GM19035 (cell line): Measurements from ENCODE around the gene ZBED6.
"Not testable (repeated sequence)": the region's sequence is repeated elsewhere in the genome, so short reads cannot be mapped to it uniquely, and the experiment has no call there.

Experiments
- ATAC-seq: cut with Tn5 transposase; IDR thresholded peaks from one replicate; pipeline ENCODE4 v1.9.1; 2021; ENCODE audit not compliant: unreplicated experiment

Gene ZBED6

DNA sequence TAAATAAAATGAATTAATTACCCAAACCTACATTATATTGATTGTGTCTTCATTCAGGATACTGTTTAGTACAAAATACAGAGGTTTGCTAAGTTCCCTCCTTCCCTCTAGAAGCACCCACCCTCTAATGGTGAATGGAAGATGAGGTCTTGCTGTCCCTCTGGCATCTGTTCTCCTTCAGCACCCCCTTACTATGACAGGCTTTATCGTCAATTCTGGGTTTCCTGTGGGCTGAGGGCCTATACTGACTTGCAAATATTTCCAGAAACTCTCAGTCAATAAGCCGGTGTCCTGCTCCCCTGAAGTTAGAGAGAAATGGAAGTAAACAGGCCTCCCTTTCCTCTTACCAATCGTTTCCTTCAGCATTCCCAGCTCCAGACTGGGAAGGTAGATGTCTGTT is 17.3 kb upstream of the ZBED6 start:
- no peak for ATAC-seq

DNA sequence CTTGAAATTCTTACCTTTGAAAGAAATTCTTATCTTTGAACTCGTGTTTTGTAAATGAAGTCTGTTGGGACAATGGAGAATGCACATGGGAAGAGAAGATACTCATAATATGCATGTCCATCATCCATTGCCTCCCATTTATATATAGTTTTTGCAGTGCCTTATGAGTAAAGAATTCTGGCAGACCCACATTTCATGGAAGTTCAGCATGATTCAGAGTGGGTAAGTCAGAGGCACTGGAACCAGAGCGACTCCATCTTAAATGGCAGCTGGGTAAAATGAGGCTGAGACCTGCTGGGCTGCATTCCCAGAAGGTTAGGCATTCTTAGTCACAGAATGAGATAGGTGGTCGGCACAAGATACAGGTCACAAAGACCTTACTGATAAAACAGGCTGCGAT is 16.6 kb upstream of the ZBED6 start:
- no peak for ATAC-seq

- ATAC-seq, result no peak
Measured at GRCh38 chr1:203781962-203782361, 13.5 kb upstream of the ZBED6 start.

DNA sequence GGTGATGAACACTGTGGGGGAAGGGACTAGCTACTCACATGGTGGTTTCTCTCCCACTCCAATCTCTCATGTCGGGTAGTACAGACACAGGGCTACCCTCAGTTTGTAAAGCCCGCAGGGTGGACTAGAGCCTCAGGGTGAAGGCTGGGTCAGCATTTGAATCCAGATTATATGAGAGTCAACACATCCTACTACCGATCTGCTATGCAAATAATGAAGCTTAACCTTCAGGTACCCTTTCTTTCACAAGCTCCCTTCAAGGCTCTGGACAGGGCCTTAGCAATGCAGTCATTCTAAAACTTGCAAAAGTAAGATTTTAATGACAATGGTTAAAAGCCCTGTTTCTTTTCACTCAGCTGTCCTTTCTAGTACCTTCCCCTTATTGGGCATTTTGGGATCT is 5.5 kb upstream of the ZBED6 start:
- no peak for ATAC-seq

DNA sequence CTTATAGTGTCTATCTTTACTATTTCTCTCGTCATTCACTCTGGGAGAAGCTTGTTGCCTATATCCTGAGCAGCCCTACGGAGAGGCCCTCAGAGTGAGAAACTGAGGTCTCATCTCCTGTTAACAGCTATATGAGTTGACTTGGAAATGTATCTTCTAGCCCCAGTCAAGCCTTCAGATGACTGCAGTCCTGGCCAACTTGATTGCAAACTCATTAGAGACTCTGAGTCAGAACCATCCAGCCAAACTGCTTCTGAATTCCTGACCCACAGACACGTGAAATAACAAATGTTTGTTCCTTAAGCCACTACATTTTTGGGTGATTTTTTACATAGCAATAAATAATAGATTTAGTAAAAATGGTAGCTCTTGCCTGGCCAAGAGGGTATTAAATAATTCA is 3.9 kb upstream of the ZBED6 start:
- no peak for ATAC-seq

DNA sequence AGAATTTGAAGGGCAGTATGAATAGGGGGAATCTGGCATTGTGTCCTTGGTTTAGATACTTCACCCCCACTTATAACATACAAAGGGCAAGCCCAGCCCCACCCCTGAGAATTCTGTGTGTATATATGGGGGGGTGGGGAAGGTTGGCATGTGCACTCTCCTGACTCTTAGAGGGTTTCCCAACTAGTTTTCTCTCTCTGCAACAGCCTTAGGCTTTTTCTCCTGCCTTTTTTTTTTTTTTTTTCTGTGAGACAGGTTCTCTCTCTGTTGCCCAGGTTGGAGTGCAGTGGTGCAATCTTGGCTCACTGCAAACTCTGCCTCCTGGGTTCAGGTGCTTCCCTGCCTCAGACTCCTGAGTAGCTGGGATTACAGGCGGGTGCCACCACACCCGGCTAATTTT is 2.9 kb upstream of the ZBED6 start:
- ATAC-seq, result no peak

DNA sequence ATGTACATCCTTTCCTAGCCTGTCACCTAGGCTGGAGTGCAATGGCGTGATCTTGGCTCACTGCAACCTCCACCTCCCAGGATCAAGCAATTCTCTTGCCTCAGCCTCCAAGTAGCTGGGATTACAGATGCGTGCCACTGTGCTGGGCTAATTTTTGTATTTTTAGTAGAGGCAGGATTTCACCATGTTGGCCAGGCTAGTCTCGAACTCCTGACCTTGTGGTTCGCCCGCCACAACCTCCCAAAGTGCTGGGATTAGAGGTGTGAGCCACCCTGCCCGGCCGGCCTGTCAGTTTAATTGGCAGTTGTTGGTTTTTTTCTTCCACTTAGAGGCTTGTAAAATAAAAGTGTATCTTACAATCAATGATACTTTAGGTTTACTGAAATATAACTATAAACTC is 1.9 kb upstream of the ZBED6 start:
- ATAC-seq, result not testable (repeated sequence)

- ATAC-seq, result no peak
Measured at GRCh38 chr1:203794764-203795440, 521 bp upstream of the ZBED6 start.

- ATAC-seq, result no peak
Measured at GRCh38 chr1:203796236-203796605, 798 bp downstream of the ZBED6 start.

GRCh38 chr1:203797216-203797615 is 1.8 kb downstream of the ZBED6 start:
- ATAC-seq, result no peak

DNA sequence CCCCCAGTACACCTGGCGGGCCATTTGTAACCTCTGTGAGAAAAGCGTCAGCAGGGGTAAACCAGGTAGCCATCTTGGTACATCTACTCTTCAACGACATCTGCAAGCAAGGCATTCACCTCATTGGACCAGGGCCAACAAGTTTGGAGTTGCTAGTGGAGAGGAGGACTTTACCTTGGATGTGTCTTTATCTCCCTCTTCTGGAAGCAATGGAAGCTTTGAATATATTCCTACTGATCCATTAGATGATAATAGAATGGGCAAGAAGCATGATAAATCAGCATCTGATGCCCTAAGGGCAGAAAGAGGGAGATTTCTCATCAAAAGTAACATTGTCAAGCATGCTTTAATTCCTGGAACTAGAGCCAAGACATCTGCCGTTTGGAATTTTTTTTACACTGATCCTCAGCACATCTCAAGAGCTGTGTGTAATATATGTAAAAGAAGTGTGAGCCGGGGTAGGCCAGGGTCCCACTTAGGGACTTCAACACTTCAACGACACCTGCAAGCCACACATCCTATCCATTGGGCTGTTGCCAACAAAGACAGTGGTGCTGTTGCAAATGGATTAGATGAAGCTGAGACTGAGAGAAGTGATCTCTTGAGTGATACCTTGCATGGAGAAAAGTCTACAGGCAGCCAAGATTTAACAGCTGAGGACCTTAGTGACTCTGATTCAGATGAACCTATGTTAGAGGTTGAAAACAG is 2.7 kb downstream of the ZBED6 start:
- no peak for ATAC-seq

DNA sequence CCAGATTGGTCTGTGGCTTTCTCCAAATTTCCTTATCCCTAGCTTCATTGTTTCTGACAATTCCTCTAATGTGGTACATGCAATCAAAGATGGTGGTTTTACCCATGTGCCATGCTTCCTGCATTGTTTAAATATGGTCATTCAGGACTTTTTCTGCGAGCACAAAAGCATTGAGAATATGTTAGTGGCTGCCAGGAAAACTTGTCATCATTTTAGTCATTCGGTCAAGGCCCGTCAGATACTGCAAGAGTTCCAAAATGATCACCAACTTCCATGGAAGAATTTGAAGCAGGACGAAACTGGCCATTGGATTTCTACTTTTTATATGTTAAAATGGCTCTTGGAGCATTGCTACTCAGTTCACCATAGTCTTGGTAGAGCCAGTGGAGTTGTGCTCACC is 3.7 kb downstream of the ZBED6 start:
- ATAC-seq, result no peak

GRCh38 chr1:203799971-203800370 is 4.5 kb downstream of the ZBED6 start:
- no peak for ATAC-seq

GRCh38 chr1:203805689-203806088 is 10.3 kb downstream of the ZBED6 start:
- ATAC-seq, result no peak

- ATAC-seq, result no peak
Measured at GRCh38 chr1:203807196-203807595, 11.8 kb downstream of the ZBED6 start.

- no peak for ATAC-seq
Measured at GRCh38 chr1:203813581-203814341, 18.3 kb downstream of the ZBED6 start.

- ATAC-seq, result no peak
Measured at GRCh38 chr1:203818399-203818798, 23.0 kb downstream of the ZBED6 start.

DNA sequence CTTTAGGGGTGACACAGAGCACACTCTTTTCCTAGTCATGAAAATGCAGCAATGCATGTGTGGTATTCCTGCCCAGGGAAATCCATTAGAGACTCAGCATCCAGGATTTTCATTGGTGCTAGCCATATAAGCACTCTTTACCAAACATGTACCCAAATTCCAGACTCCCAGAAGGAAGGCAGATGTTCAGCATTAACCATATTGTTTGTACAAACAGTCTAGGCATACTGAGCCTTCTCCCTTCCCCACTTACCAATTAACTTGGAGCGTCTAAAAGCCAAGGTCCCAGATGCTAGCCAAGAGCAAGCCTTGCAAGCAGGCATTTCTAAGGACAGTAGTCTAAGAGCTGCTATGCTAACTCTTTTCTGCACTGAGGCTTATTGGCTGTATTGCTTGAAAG is 27.9 kb downstream of the ZBED6 start:
- no peak for ATAC-seq

DNA sequence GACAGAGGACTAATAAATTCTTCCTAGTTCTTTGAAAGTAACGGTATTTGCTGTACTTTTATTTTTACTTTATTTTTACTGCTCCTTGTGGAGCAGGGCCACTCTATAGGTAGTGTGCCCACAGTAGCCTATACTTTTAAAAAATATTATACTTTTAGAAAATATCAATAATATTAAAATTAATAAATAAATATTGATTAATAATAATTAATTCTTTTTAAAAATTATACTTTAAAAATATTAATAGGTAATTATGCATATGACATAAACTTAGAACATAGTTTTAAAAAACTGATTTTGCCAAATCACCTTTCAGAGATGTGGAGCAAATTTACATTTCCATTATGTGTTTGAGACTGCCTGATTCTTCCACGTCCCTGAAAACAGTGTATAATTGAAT is 30.8 kb downstream of the ZBED6 start:
- no peak for ATAC-seq

DNA sequence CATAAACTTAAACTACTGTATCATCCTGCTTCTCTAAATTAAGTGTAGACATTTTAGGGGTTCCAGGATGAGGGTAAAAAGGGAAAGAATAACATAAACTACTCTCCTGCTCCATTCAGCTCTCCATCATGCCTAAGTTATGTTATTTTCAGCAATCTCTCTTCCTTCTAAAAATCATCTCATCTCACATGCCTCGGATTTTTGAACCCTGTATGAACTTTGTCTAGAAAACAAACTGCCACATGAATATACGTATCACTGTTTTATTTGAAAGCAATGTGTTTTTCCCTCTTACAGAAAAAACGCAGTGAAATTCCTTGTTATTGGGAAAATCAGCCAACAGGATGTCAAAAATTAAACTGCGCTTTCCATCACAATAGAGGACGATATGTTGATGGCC is 32.6 kb downstream of the ZBED6 start:
- no peak for ATAC-seq

- ATAC-seq, result no peak
Measured at GRCh38 chr1:203828503-203828902, 33.1 kb downstream of the ZBED6 start.

DNA sequence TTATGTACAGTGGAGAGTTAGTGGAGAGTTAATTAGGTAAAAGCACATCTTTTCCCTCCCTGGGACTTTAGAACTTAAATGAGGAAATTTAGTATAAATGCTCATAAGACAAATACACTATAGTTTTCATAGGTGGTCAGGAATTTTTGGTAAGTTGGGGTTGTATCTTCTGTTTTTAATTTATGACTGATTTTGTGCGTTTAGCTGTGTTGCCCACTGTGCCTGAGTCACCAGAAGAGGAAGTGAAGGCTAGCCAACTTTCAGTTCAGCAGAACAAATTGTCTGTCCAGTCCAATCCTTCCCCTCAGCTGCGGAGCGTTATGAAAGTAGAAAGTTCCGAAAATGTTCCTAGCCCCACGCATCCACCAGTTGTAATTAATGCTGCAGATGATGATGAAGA is 33.8 kb downstream of the ZBED6 start:
- not testable (repeated sequence) for ATAC-seq
